A549 (cell line): ENCODE results near the gene AUTS2. TPM values are rescaled to one million over a fixed set of nuclear protein-coding genes. Genes with fewer than 3 reads are reported as not detected.

Experiments used
- ATAC-seq, 2 experiments: fragments of 200-7000 bp in 1 of 2; fragments of >200 bp in 1 of 2; cut with Nextera tagmentation in 1 of 2; cut with Tn5 transposase in 1 of 2; 3 replicates each; pipeline versions ENCODE4 v1.8.0 to v1.9.1; 2018 to 2020; ENCODE audit warnings: mild to moderate bottlenecking in 1 of 2, moderate library complexity in 1 of 2
- CTCF ChIA-PET: fragments of 300-600 bp; sonication (Branson Sonifier 250); formaldehyde crosslinking; extraction: SDS; loops from one replicate; lab custom pipeline; 2021; ENCODE audit warnings: antibody characterized with exemption, inconsistent platforms; lab: Yijun Ruan, JAX
- POLR2A ChIA-PET: fragments of 350-600 bp; formaldehyde crosslinking; extraction: SDS; loops from one replicate; lab custom pipeline; 2021; ENCODE audit warnings: antibody characterized with exemption, inconsistent platforms; lab: Yijun Ruan, JAX
- DNase-seq, 2 experiments: peaks; one replicate each; pipeline versions ENCODE4 v3.0.0 to v3.0.0-alpha.2; 2011 to 2016; ENCODE audit warnings: low read depth in 1 of 2, low spot score in 1 of 2
- FAIRE-seq: peaks from 2 replicates; lab custom pipeline; 2011; peaks lifted over from hg19 to GRCh38; lab: Jason Lieb, UNC
- H3K27ac ChIP-seq, 2 experiments: fragments of >200 bp; sonication (Bioruptor Twin); formaldehyde crosslinking; 3 replicates each; pipeline ENCODE4 v1.5.1; 2016 to 2017
- H3K4me1 ChIP-seq: fragments of >200 bp; sonication (Bioruptor Twin); formaldehyde crosslinking; 3 replicates; pipeline ENCODE4 v1.6.1; 2016
- H3K4me2 ChIP-seq: fragments of >200 bp; sonication (Bioruptor Twin); formaldehyde crosslinking; 3 replicates; pipeline ENCODE4 v1.6.1; 2016
- H3K4me3 ChIP-seq: fragments of >200 bp; sonication (Bioruptor Twin); formaldehyde crosslinking; 3 replicates; pipeline ENCODE4 v1.5.1; 2016
- H3K9me3 ChIP-seq: fragments of >200 bp; sonication (Bioruptor Twin); formaldehyde crosslinking; 3 replicates; pipeline ENCODE4 v1.6.1; 2016
- BHLHE40 ChIP-seq: IDR thresholded peaks from 2 replicates; pipeline ENCODE4 v1.6.1; 2012; ENCODE audit warnings: low read depth, low read length, inconsistent platforms
- CEBPB ChIP-seq, 2 experiments: fragments of >200 bp in 1 of 2; sonication (Bioruptor Twin) in 1 of 2; formaldehyde crosslinking in 1 of 2; IDR thresholded peaks; 2 replicates each; pipeline ENCODE4 v1.6.1; 2012 to 2016
- CHD4 ChIP-seq: fragments of 200-600 bp; sonication (generic); IDR thresholded peaks from 2 replicates; pipeline ENCODE4 v1.6.1; 2016; ENCODE audit warnings: antibody characterized with exemption, mild to moderate bottlenecking, borderline replicate concordance
- ESRRA ChIP-seq: fragments of 150-350 bp; IDR thresholded peaks from 2 replicates; pipeline ENCODE4 v1.6.1; 2014; ENCODE audit warnings: mild to moderate bottlenecking, low read length, borderline replicate concordance
- FOSB ChIP-seq: fragments of 250-450 bp; sonication (Bioruptor Pico); IDR thresholded peaks from 2 replicates; pipeline ENCODE4 v1.5.0; 2020; ENCODE audit warnings: mild to moderate bottlenecking, moderate library complexity
- FOSL2 ChIP-seq, 2 experiments: fragments of 450-650 bp in 1 of 2; fragments of >200 bp in 1 of 2; sonication (Bioruptor Twin) in 1 of 2; formaldehyde crosslinking; IDR thresholded peaks; 2 replicates each; pipeline versions ENCODE4 v1.5.0 to v1.6.1; 2016 to 2020; ENCODE audit warnings: mild to moderate bottlenecking in 1 of 2, moderate library complexity in 1 of 2
- GATA3 ChIP-seq: IDR thresholded peaks from 2 replicates; pipeline ENCODE4 v1.6.1; 2012; ENCODE audit warnings: borderline replicate concordance
- HDAC2 ChIP-seq: fragments of 200-600 bp; sonication (generic); IDR thresholded peaks from 2 replicates; pipeline ENCODE4 v1.6.1; 2016
- HOXA7 ChIP-seq: fragments of 250-450 bp; sonication (Bioruptor Pico); IDR thresholded peaks from 2 replicates; pipeline ENCODE4 v1.5.0; 2020; ENCODE audit warnings: mild to moderate bottlenecking, moderate library complexity
- HOXB5 ChIP-seq: fragments of 250-450 bp; sonication (Bioruptor Pico); IDR thresholded peaks from 2 replicates; pipeline ENCODE4 v1.5.0; 2020; ENCODE audit warnings: mild to moderate bottlenecking, moderate library complexity
- JUNB ChIP-seq: fragments of >200 bp; sonication (Bioruptor Twin); formaldehyde crosslinking; IDR thresholded peaks from 2 replicates; pipeline ENCODE4 v1.6.1; 2016
- KDM1A ChIP-seq: fragments of 200-600 bp; sonication (generic); IDR thresholded peaks from 2 replicates; pipeline ENCODE4 v1.6.1; 2016; ENCODE audit warnings: low read depth, mild to moderate bottlenecking
- KDM5A ChIP-seq: fragments of 200-600 bp; sonication (generic); IDR thresholded peaks from 2 replicates; pipeline ENCODE4 v1.6.1; 2016; ENCODE audit warnings: antibody characterized with exemption, mild to moderate bottlenecking
- MAZ ChIP-seq: fragments of 150-350 bp; IDR thresholded peaks from 2 replicates; pipeline ENCODE4 v1.6.1; 2014; ENCODE audit warnings: antibody characterized with exemption, low read depth, low read length, borderline replicate concordance
- PHF8 ChIP-seq: fragments of 200-600 bp; sonication (generic); IDR thresholded peaks from 2 replicates; pipeline ENCODE4 v1.6.1; 2016; ENCODE audit warnings: low read depth, mild to moderate bottlenecking, antibody characterized with exemption, moderate library complexity, borderline replicate concordance
- RFX5 ChIP-seq: fragments of 450-650 bp; IDR thresholded peaks from 2 replicates; pipeline ENCODE4 v1.7.1; 2014; ENCODE audit warnings: antibody characterized with exemption, mild to moderate bottlenecking, moderate library complexity
- SREBF2 ChIP-seq: fragments of 450-650 bp; IDR thresholded peaks from 2 replicates; pipeline ENCODE4 v1.6.1; 2014; ENCODE audit warnings: mild to moderate bottlenecking, moderate library complexity
- ZSCAN20 ChIP-seq: fragments of 250-450 bp; sonication (Bioruptor Pico); IDR thresholded peaks from 2 replicates; pipeline ENCODE4 v1.8.0; 2022; ENCODE audit warnings: mild to moderate bottlenecking, moderate library complexity
- WGBS: methylation state at CpG from one replicate; pipeline ENCODE4 v1.1.6; 2017; ENCODE audit errors: missing lambda C conversion rate; 5-methylcytosine and 5-hydroxymethylcytosine counted together
- polyA plus RNA-seq, 4 experiments: library from polyadenylated mRNA; depleted of rRNA in 3 of 4; stranded (reverse); fragments of >200 nt; fragmentation: RNase III in 1 of 4; extraction: RNeasy Plus Mini Kit Qiagen cat#74134 plus additional on column Dnase treatment in 1 of 4; gene quantifications; 2 replicates in 3 of 4; 3 replicates in 1 of 4; pipeline ENCODE4 v1.2.3, GENCODE V29; 2011 to 2017
- TF ChIP-seq, protein P1 (sequence below): fragments of >200 bp; sonication (Bioruptor Twin); formaldehyde crosslinking; IDR thresholded peaks from 3 replicates; pipeline ENCODE4 v1.5.1; 2016
- TF ChIP-seq, protein P2 (sequence below): fragments of 450-650 bp; IDR thresholded peaks from 2 replicates; pipeline ENCODE4 v1.6.1; 2014; ENCODE audit warnings: antibody characterized with exemption
- TF ChIP-seq, protein P3 (sequence below): fragments of 150-350 bp; IDR thresholded peaks from 2 replicates; pipeline ENCODE4 v1.6.1; 2014; ENCODE audit warnings: low read depth, mild to moderate bottlenecking, low read length
- TF ChIP-seq, protein P4 (sequence below): IDR thresholded peaks from 2 replicates; pipeline ENCODE4 v1.6.1; 2012
- TF ChIP-seq, protein P5 (sequence below): IDR thresholded peaks from 2 replicates; pipeline ENCODE4 v1.6.1; 2012
- TF ChIP-seq, protein P6 (sequence below): IDR thresholded peaks from 2 replicates; pipeline ENCODE4 v1.6.1; 2012; ENCODE audit warnings: low read depth, borderline replicate concordance

AUTS2 gene
- polyA plus RNA-seq, 2 of the 4 experiments (the other 2 are of a cell fraction) = 1.6 to 3.6 TPM

DNA sequence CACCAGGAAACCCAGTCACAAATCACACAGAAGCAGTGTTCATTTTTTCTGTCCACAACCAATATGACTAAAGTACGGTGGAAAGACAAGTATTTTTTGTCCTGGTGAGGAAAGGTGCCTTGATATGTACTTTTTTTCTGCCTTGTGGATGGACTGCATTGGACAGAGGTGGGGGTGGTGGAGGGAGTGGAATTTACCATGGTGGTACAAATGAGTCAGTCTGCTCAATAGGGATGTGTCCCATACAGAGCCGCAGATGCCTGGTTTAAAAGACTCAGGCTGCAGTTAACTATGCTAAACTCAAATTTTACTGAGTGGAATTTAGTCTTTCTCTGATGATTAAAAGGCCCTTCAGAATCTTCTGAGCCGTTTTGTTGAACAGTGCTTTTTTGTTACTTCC is 859.2 kb downstream of the AUTS2 start (continued):
- TF ChIP-seq, protein P1, sequence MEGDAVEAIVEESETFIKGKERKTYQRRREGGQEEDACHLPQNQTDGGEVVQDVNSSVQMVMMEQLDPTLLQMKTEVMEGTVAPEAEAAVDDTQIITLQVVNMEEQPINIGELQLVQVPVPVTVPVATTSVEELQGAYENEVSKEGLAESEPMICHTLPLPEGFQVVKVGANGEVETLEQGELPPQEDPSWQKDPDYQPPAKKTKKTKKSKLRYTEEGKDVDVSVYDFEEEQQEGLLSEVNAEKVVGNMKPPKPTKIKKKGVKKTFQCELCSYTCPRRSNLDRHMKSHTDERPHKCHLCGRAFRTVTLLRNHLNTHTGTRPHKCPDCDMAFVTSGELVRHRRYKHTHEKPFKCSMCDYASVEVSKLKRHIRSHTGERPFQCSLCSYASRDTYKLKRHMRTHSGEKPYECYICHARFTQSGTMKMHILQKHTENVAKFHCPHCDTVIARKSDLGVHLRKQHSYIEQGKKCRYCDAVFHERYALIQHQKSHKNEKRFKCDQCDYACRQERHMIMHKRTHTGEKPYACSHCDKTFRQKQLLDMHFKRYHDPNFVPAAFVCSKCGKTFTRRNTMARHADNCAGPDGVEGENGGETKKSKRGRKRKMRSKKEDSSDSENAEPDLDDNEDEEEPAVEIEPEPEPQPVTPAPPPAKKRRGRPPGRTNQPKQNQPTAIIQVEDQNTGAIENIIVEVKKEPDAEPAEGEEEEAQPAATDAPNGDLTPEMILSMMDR = no peak
- TF ChIP-seq PHF8 = no peak
- no peak for TF ChIP-seq HOXB5 (CRISPR knock-in tag)
- no peak for TF ChIP-seq KDM5A
- TF ChIP-seq MAZ = no peak

DNA sequence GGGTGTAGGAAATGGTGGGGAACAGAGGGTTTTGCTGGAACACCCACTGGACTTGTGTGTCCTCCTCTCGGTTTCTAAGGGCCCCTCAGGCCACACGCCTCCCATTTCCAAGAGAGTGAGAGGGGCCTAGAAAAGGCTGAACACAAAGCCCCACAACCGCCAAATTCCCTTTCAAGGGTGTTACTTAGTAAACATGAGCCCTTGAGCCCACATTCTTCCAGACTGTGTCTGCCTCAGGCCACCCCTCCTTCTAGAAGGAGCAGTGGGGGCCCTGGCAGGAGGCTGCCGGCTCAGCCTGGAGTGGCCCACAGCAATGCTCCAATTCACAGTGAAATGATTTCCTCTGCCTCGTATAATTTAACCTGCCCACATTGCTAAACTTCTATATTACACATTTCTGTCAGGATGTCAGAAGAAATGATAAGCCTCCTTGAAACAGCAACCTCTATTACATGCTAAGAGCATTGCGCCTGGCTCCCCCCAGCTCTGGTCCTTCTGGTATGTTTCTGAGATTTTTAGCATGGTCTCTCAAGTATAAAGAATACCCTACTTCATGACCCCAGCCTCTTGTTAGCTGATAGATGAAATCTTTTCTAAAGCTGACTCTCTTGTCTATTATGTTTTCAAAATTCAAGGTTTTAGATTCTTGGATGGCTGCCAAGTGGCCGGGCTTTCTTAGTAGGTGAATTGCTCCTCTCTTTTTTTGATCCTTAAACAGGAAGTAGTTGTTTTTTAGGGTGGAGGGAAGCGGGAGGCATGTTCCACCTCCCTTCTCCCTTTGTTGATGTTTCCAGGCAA is 859.8 kb downstream of the AUTS2 start:
- CTCF ChIA-PET = no interaction called here

DNA sequence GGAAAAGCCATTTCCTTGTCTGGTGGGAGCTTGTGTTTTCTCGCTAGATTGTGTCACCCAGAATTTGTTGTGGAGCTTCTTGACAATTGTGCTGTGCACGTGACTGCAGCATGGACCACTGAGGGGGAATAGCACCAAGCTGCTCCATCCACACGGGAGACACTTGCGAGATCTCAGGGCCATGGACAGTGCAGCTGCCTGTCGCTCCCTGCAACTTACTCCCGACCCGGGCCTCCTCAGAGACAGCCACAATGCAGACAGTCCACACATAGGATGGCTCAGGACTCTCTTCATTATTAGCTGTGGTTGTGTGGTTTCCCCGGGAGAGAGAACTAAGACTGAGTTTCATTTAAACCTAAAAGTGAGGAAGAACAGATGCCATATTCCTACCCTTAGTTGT is 860.5 kb downstream of the AUTS2 start:
- TF ChIP-seq CHD4 = no peak
- no peak for TF ChIP-seq ZSCAN20 (CRISPR knock-in tag)
- no peak for TF ChIP-seq ESRRA
- TF ChIP-seq, protein P2, sequence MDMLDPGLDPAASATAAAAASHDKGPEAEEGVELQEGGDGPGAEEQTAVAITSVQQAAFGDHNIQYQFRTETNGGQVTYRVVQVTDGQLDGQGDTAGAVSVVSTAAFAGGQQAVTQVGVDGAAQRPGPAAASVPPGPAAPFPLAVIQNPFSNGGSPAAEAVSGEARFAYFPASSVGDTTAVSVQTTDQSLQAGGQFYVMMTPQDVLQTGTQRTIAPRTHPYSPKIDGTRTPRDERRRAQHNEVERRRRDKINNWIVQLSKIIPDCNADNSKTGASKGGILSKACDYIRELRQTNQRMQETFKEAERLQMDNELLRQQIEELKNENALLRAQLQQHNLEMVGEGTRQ = no peak
- TF ChIP-seq, protein P3, sequence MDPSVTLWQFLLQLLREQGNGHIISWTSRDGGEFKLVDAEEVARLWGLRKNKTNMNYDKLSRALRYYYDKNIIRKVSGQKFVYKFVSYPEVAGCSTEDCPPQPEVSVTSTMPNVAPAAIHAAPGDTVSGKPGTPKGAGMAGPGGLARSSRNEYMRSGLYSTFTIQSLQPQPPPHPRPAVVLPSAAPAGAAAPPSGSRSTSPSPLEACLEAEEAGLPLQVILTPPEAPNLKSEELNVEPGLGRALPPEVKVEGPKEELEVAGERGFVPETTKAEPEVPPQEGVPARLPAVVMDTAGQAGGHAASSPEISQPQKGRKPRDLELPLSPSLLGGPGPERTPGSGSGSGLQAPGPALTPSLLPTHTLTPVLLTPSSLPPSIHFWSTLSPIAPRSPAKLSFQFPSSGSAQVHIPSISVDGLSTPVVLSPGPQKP = no peak
- TF ChIP-seq FOSB (CRISPR knock-in tag) = no peak
- no peak for TF ChIP-seq SREBF2
- TF ChIP-seq, protein P4, sequence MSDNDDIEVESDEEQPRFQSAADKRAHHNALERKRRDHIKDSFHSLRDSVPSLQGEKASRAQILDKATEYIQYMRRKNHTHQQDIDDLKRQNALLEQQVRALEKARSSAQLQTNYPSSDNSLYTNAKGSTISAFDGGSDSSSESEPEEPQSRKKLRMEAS = no peak
- TF ChIP-seq RFX5 = no peak
- TF ChIP-seq, protein P5, sequence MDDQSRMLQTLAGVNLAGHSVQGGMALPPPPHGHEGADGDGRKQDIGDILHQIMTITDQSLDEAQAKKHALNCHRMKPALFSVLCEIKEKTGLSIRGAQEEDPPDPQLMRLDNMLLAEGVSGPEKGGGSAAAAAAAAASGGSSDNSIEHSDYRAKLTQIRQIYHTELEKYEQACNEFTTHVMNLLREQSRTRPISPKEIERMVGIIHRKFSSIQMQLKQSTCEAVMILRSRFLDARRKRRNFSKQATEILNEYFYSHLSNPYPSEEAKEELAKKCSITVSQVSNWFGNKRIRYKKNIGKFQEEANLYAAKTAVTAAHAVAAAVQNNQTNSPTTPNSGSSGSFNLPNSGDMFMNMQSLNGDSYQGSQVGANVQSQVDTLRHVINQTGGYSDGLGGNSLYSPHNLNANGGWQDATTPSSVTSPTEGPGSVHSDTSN = no peak
- TF ChIP-seq CEBPB (IDR thresholded peaks at IDR 0.05) = no peak
- no peak for TF ChIP-seq HDAC2
- H3K4me2 ChIP-seq = no peak overlapping the region
- FAIRE-seq = no peak
- no peak overlapping the region for H3K4me3 ChIP-seq
- DNase-seq = no peak
- ATAC-seq = no peak
- H3K4me1 ChIP-seq = 0 out of 3 replicates have a peak, but pooled peaks cover 4% of the 10 kb centered on the region
- CTCF ChIA-PET = no interaction called here
- 61% methylated on average over 8 of the region's 8 CpGs for WGBS
- no peak overlapping the region for H3K27ac ChIP-seq
- no peaks in the 10 kb centered on the region for H3K9me3 ChIP-seq
- POLR2A ChIA-PET = no interaction called here

More for the DNA sequence above, 859.8 kb downstream of the AUTS2 start:
- Histone ChIP-seq H3K4me3 (no peak overlapping the region), H3K27ac (no peak overlapping the region), H3K4me1 (no peaks in the 10 kb centered on the region), H3K4me2 (no peak overlapping the region), H3K9me3 (no peaks in the 10 kb centered on the region)
- POLR2A ChIA-PET = no interaction called here
- no peak for FAIRE-seq
- no peak for ATAC-seq
- TF ChIP-seq FOSL2 (IDR thresholded peaks at IDR 0.05) (no peak), FOSL2 (CRISPR knock-in tag; IDR thresholded peaks at IDR 0.05) (no peak), KDM1A (no peak), HOXA7 (CRISPR knock-in tag) (no peak), CHD4 (no peak), HOXB5 (CRISPR knock-in tag) (no peak), BHLHE40 (no peak), JUNB (no peak), HDAC2 (no peak), GATA3 (no peak)
- TF ChIP-seq, protein P1 = no peak
- TF ChIP-seq, protein P6, sequence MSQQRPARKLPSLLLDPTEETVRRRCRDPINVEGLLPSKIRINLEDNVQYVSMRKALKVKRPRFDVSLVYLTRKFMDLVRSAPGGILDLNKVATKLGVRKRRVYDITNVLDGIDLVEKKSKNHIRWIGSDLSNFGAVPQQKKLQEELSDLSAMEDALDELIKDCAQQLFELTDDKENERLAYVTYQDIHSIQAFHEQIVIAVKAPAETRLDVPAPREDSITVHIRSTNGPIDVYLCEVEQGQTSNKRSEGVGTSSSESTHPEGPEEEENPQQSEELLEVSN = no peak
- 45% methylated on average over 8 of the region's 8 CpGs for WGBS
- DNase-seq = no peak
